Measurements from ENCODE around the gene PCDH15. TPM values are rescaled to one million over a fixed set of nuclear protein-coding genes. Genes with fewer than 3 reads are reported as not detected.

Gene PCDH15
- total RNA-seq, 2 experiments from 2014 or later, result not detected

- Mint-ChIP-seq H3K36me3 (ENCODE audit: low read depth) (no peaks in the 10 kb centered on the region), H3K27ac (no peak overlapping the region), H3K27me3 (no peaks in the 10 kb centered on the region), H3K4me3 (no peak overlapping the region), H3K4me1 (ENCODE audit: low read depth) (no peaks in the 10 kb centered on the region), H3K9me3 (peaks cover 8% of the 10 kb centered on the region)
- Histone ChIP-seq H3K36me3 (ENCODE audit: insufficient read depth, low read length) (no peaks in the 10 kb centered on the region), H3K4me1 (ENCODE audit: insufficient read depth, low read length) (no peaks in the 10 kb centered on the region), H3K27ac (ENCODE audit: low read depth in 1 of 2, low read length in 2 of 2) (no peak overlapping the region), H3K4me3 (ENCODE audit: low read length) (no peak overlapping the region), H3K27me3 (ENCODE audit: control insufficient read depth in 1 of 2, insufficient read depth in 2 of 2, low read length in 2 of 2) (no peaks in the 10 kb centered on the region), H3K9me3 (ENCODE audit: control insufficient read depth in 1 of 2, insufficient read depth in 1 of 2, low read length in 2 of 2) (peaks cover 10 to 14% of the 10 kb centered on the region in 2 experiments)
- ChIA-PET CTCF (no interaction called here), POLR2A (no interaction called here)
- ATAC-seq (ENCODE audit: poor library complexity) (no peak), DNase-seq (no peak)
- intact Hi-C loops (cut with DNase I, micrococcal nuclease), result no loop called here
- no peak for TF ChIP-seq CTCF (IDR thresholded peaks at IDR 0.05)
Observed at GRCh38 chr10:53765311-53765710, 1035.7 kb downstream of the PCDH15 start.

GRCh38 chr10:53754596-53755250 is 1046.3 kb downstream of the PCDH15 start:
- no peak for TF ChIP-seq CTCF (IDR thresholded peaks at IDR 0.05)

More at GRCh38 chr10:53754596-53755250, 1046.3 kb downstream of the PCDH15 start:
- CTCF ChIA-PET, result no interaction called here
- Mint-ChIP-seq H3K4me3 (no peak overlapping the region), H3K4me1 (ENCODE audit: low read depth) (no peaks in the 10 kb centered on the region), H3K27me3 (no peaks in the 10 kb centered on the region), H3K36me3 (ENCODE audit: low read depth) (no peaks in the 10 kb centered on the region), H3K27ac (no peak overlapping the region), H3K9me3 (peaks cover 3% of the 10 kb centered on the region)
- Histone ChIP-seq H3K36me3 (ENCODE audit: insufficient read depth, low read length) (no peaks in the 10 kb centered on the region), H3K27me3 (ENCODE audit: control insufficient read depth in 1 of 2, insufficient read depth in 2 of 2, low read length in 2 of 2) (no peaks in the 10 kb centered on the region), H3K27ac (ENCODE audit: low read depth in 1 of 2, low read length in 2 of 2) (no peak overlapping the region), H3K4me1 (ENCODE audit: insufficient read depth, low read length) (no peaks in the 10 kb centered on the region), H3K4me3 (ENCODE audit: low read length) (no peak overlapping the region), H3K9me3 (ENCODE audit: control insufficient read depth in 1 of 2, insufficient read depth in 1 of 2, low read length in 2 of 2) (peaks cover 0 to under 1% of the 10 kb centered on the region in 2 experiments)
- no peak for DNase-seq
- intact Hi-C loops (cut with DNase I, micrococcal nuclease), result no loop called here
- no peak for ATAC-seq (ENCODE audit: poor library complexity)
- POLR2A ChIA-PET, result no interaction called here

Small RNAs within 50 kb of the gene (microRNA-seq; reads per million reads assigned to microRNA genes)
- gene MIR548F1 (ENCODE audit: borderline microRNAs expressed, borderline replicate concordance), result not detected

Data from CD4-positive, alpha-beta T cell (primary cell).